Sigmoid colon (tissue), 7 donors: ENCODE measurements around the gene CYP11A1. TPM values are rescaled to one million over a fixed set of nuclear protein-coding genes. Genes with fewer than 3 reads are reported as not detected.
A peak's percentile ranks its signal among the peaks of the same experiment; 100 is the strongest.

Experiments used
- DNase-seq: peaks from one replicate; pipeline ENCODE4 v3.0.0-alpha.2; 2019
- H3K27ac ChIP-seq, 4 donors: fragments of 200-600 bp; sonication (generic); one replicate each; pipeline ENCODE4 v1.5.1; 2016 to 2019; ENCODE audit warnings: mild to moderate bottlenecking in 1 of 4
- H3K27me3 ChIP-seq, 3 donors: fragments of 200-600 bp; sonication (generic); one replicate each; pipeline ENCODE4 v1.5.1; 2019; ENCODE audit warnings: mild to moderate bottlenecking in 1 of 3
- H3K36me3 ChIP-seq, 4 donors: fragments of 200-600 bp; sonication (generic); one replicate each; pipeline ENCODE4 v1.5.1; 2016 to 2019
- H3K4me1 ChIP-seq, 4 donors: fragments of 200-600 bp; sonication (generic); one replicate each; pipeline ENCODE4 v1.5.1; 2017 to 2019
- H3K4me3 ChIP-seq, 4 donors: fragments of 200-600 bp; sonication (generic); one replicate each; pipeline ENCODE4 v1.5.1; 2017 to 2019; ENCODE audit warnings: mild to moderate bottlenecking in 2 of 4, moderate library complexity in 1 of 4
- H3K9me3 ChIP-seq, 4 donors: fragments of 200-600 bp in 3 of 4; sonication (generic) in 3 of 4; one replicate each; pipeline versions ENCODE4 v1.5.1 to v1.6.1; 2013 to 2019
- CTCF ChIP-seq, 4 experiments: fragments of 450-650 bp in 3 of 4; fragments of 200-600 bp in 1 of 4; IDR thresholded peaks; one replicate each; pipeline ENCODE4 v1.5.1; 2016 to 2019; ENCODE audit warnings: antibody characterized with exemption in 4 of 4, mild to moderate bottlenecking in 3 of 4, moderate library complexity in 2 of 4
- EP300 ChIP-seq, 4 donors: sonication (generic); formaldehyde crosslinking; IDR thresholded peaks; one replicate each; pipeline ENCODE4 v1.6.1; 2017; ENCODE audit warnings: antibody characterized with exemption in 4 of 4
- POLR2A ChIP-seq, 2 donors: fragments of 450-650 bp; IDR thresholded peaks; one replicate each; pipeline ENCODE4 v1.6.1; 2016; ENCODE audit warnings: antibody characterized with exemption in 2 of 2, mild to moderate bottlenecking in 2 of 2, moderate library complexity in 2 of 2
- POLR2AphosphoS5 ChIP-seq, 4 donors: sonication (generic); formaldehyde crosslinking; IDR thresholded peaks; one replicate each; pipeline ENCODE4 v1.6.1; 2017; ENCODE audit warnings: antibody characterized with exemption in 4 of 4
- WGBS, 2 donors: extraction: QIAGEN DNeasy Blood & Tissue Kit; methylation state at CpG; one replicate each; pipeline ENCODE4 v1.1.7; 2013; 5-methylcytosine and 5-hydroxymethylcytosine counted together
- intact Hi-C: fragments of 100-400 bp; cut with DNase I; formaldehyde crosslinking; loops from one replicate; pipeline ENCODE4 v1.15.1; 2023
- polyA plus RNA-seq, 3 donors: library from polyadenylated mRNA; stranded (reverse); fragments of 200-250 nt; gene quantifications; one replicate each; pipeline ENCODE4 v1.2.3, GENCODE V29; 2013
- total RNA-seq, 4 donors: library from RNA; depleted of rRNA; stranded (reverse); fragments of >200 nt; gene quantifications; one replicate each; pipeline ENCODE4 v1.1.0, GENCODE V29; 2016
- donor health status: healthy with polysubstance abuse.
- donor health status: Bipolar disorder and iron deficiency.
- donor health status: healthy.

The CYP11A1 gene
- total and polyA plus RNA-seq, 7 donors, result 0.22 to 1.7 (median 0.49) TPM; not detected in 2

GRCh38 chr15:74375303-74375693, 7.9 kb upstream of the CYP11A1 start:
- peak; percentile 85 for DNase-seq
- no peaks in the 10 kb centered on the region for H3K27me3 ChIP-seq
- TF ChIP-seq CTCF (IDR thresholded peaks at IDR 0.05) (peak; percentile 33 to 85 (median 72)), EP300 (IDR thresholded peaks at IDR 0.05) (no peak)
- no peak overlapping the region for H3K4me3 ChIP-seq
- 14 to 16% methylated on average over 9 of the region's 9 CpGs for WGBS, 2 donors
- no peaks in the 10 kb centered on the region for H3K9me3 ChIP-seq
- H3K27ac ChIP-seq, result no peak overlapping the region
- peaks cover 0 to 19% (median 12%) of the 10 kb centered on the region in 4 donors for H3K4me1 ChIP-seq
- H3K36me3 ChIP-seq, result no peaks in the 10 kb centered on the region
- intact Hi-C loops, result loop anchor here (10.0 kb wide), 1 partner anchor 580 kb away; the partner anchor contains the start of gene RPP25

GRCh38 chr15:74374648-74375302, 7.3 kb upstream of the CYP11A1 start:
- Histone ChIP-seq H3K9me3 (no peaks in the 10 kb centered on the region), H3K36me3 (no peaks in the 10 kb centered on the region), H3K4me3 (peak overlapping the region; percentile 40 to 67 (median 54)), H3K27me3 (no peaks in the 10 kb centered on the region), H3K27ac (no peak overlapping the region), H3K4me1 (peaks cover 0 to 19% (median 12%) of the 10 kb centered on the region in 4 donors)
- no peak for DNase-seq
- TF ChIP-seq EP300 (IDR thresholded peaks at IDR 0.05), result no peak
- TF ChIP-seq CTCF (IDR thresholded peaks at IDR 0.05), result no peak
- no peak for TF ChIP-seq POLR2A (IDR thresholded peaks at IDR 0.05)
- 24% methylated on average over 11 of the region's 11 CpGs for WGBS, 2 donors
- intact Hi-C loops, result loop anchor here (1.0 to 10.0 kb wide), 5 partner anchors 64 to 580 kb away; partner anchors contain the start of gene RPP25

- Histone ChIP-seq H3K9me3 (no peaks in the 10 kb centered on the region), H3K27ac (peak overlapping the region in 1 of 4 donors; percentile 61), H3K4me3 (peak overlapping the region; percentile 40 to 67 (median 54)), H3K4me1 (peaks cover 0 to 19% (median 12%) of the 10 kb centered on the region in 4 donors), H3K27me3 (no peaks in the 10 kb centered on the region), H3K36me3 (no peaks in the 10 kb centered on the region)
- intact Hi-C loops, result loop anchor here (1.0 to 10.0 kb wide), 5 partner anchors 64 to 581 kb away; partner anchors contain the start of gene RPP25
- peak; percentile 95 for DNase-seq
- TF ChIP-seq CTCF (IDR thresholded peaks at IDR 0.05) (peak; percentile 59 to 88 (median 72)), POLR2AphosphoS5 (IDR thresholded peaks at IDR 0.05) (no peak), EP300 (IDR thresholded peaks at IDR 0.05) (no peak), POLR2A (IDR thresholded peaks at IDR 0.05) (no peak)
- WGBS, 2 donors, result 0 to 1% methylated on average over 62 of the region's 62 CpGs
Measured at GRCh38 chr15:74373731-74374647, 6.5 kb upstream of the CYP11A1 start.

- intact Hi-C loops, result loop anchor here (5.0 to 10.0 kb wide), 4 partner anchors 119 to 582 kb away; partner anchors contain the start of gene RPP25
- no peaks in the 10 kb centered on the region for H3K36me3 ChIP-seq
- no peaks in the 10 kb centered on the region for H3K27me3 ChIP-seq
- peak; percentile 60 for DNase-seq
- TF ChIP-seq POLR2A (IDR thresholded peaks at IDR 0.05) (no peak), CTCF (IDR thresholded peaks at IDR 0.05) (no peak), EP300 (IDR thresholded peaks at IDR 0.05) (no peak), POLR2AphosphoS5 (IDR thresholded peaks at IDR 0.05) (no peak)
- 45 to 60% methylated on average over 13 of the region's 13 CpGs for WGBS, 2 donors
- no peaks in the 10 kb centered on the region for H3K9me3 ChIP-seq
- no peak overlapping the region for H3K4me3 ChIP-seq
- no peak overlapping the region for H3K27ac ChIP-seq
- H3K4me1 ChIP-seq, result peaks cover 0 to 19% (median 12%) of the 10 kb centered on the region in 4 donors
Measured at GRCh38 chr15:74373056-74373650, 5.7 kb upstream of the CYP11A1 start.
